T-cell (primary cell): Measurements from ENCODE around the gene HABP4. TPM values are rescaled to one million over a fixed set of nuclear protein-coding genes. Genes with fewer than 3 reads are reported as not detected.

ENCODE experiments used
- ATAC-seq, 4 experiments: fragments of 200-7000 bp in 3 of 4; fragments of 150-1000 bp in 1 of 4; cut with Tn5 transposase; replicated peaks in 1 of 4; 1 replicate in 3 of 4; 2 replicates in 1 of 4; pipeline ENCODE4 v1.10.0; 2021; ENCODE audit warnings: moderate library complexity in 3 of 4, mild to moderate bottlenecking in 2 of 4, moderate number of reproducible peaks in 1 of 4
- CTCF ChIA-PET, 2 donors: fragments of 300-600 bp; sonication (Branson Sonifier 250); formaldehyde crosslinking; loops; one replicate each; lab custom pipeline; 2022; ENCODE audit warnings: antibody characterized with exemption in 2 of 2; lab: Charles Lee
- POLR2A ChIA-PET, 2 donors: fragments of 300-600 bp; sonication (Branson Sonifier 250); formaldehyde crosslinking; loops; one replicate each; lab custom pipeline; 2022; ENCODE audit warnings: antibody characterized with exemption in 2 of 2; lab: Charles Lee
- DNase-seq, 35 experiments: peaks; one replicate each; pipeline versions ENCODE4 v3.0.0 to v3.0.0-alpha.2; 2013 to 2023
- H3K27ac ChIP-seq: one replicate; pipeline ENCODE4 v1.5.1; 2013; ENCODE audit warnings: low read length
- H3K27me3 ChIP-seq, 2 experiments: replicated peaks in 1 of 2; 1 replicate in 1 of 2; 2 replicates in 1 of 2; pipeline versions ENCODE4 v1.6.1 to v1.7.0; 2013; ENCODE audit warnings: low read length in 1 of 2, mixed read lengths in 1 of 2; ENCODE audit not compliant: control insufficient read depth in 2 of 2, insufficient read depth in 2 of 2; ENCODE audit errors: extremely low read depth in 1 of 2
- H3K36me3 ChIP-seq, 2 donors: 1 replicate in 1 of 2; 2 replicates in 1 of 2; pipeline versions ENCODE4 v1.6.1 to v1.7.0; 2013; ENCODE audit warnings: low read length in 1 of 2; ENCODE audit not compliant: control insufficient read depth in 2 of 2, insufficient read depth in 1 of 2; ENCODE audit errors: extremely low read depth in 1 of 2
- H3K4me1 ChIP-seq, 2 experiments: 1 replicate in 1 of 2; 2 replicates in 1 of 2; pipeline versions ENCODE4 v1.6.1 to v1.7.0; 2013; ENCODE audit warnings: low read length in 2 of 2, mixed read lengths in 1 of 2; ENCODE audit not compliant: insufficient read depth in 2 of 2, control insufficient read depth in 1 of 2; ENCODE audit errors: extremely low read depth in 1 of 2
- H3K4me3 ChIP-seq, 2 donors: 1 replicate in 1 of 2; 2 replicates in 1 of 2; pipeline versions ENCODE4 v1.5.1 to v1.7.0; 2013; ENCODE audit warnings: mild to moderate bottlenecking in 2 of 2, low read length in 1 of 2, moderate library complexity in 1 of 2; ENCODE audit not compliant: control insufficient read depth in 1 of 2; ENCODE audit errors: extremely low read depth in 1 of 2
- H3K9me3 ChIP-seq: 2 replicates; pipeline ENCODE4 v1.7.0; 2013
- H3K27ac Mint-ChIP-seq, 2 donors: one replicate each; pipeline ENCODE4 v1.8.0; 2020 to 2021; ENCODE audit warnings: mild to moderate bottlenecking in 2 of 2, mixed read lengths in 2 of 2
- H3K27me3 Mint-ChIP-seq, 2 donors: one replicate each; pipeline ENCODE4 v1.8.0; 2021 to 2022; ENCODE audit warnings: mixed read lengths in 2 of 2
- H3K36me3 Mint-ChIP-seq: one replicate; pipeline ENCODE4 v1.8.0; 2021; ENCODE audit warnings: mixed read lengths
- H3K4me1 Mint-ChIP-seq, 3 donors: one replicate each; pipeline ENCODE4 v1.8.0; 2020 to 2022; ENCODE audit warnings: mixed read lengths in 3 of 3, mild to moderate bottlenecking in 1 of 3
- H3K4me3 Mint-ChIP-seq, 3 donors: one replicate each; pipeline ENCODE4 v1.8.0; 2020 to 2022; ENCODE audit warnings: mild to moderate bottlenecking in 3 of 3, mixed read lengths in 3 of 3, moderate library complexity in 3 of 3
- H3K9me3 Mint-ChIP-seq, 3 donors: one replicate each; pipeline ENCODE4 v1.8.0; 2020 to 2022; ENCODE audit warnings: mixed read lengths in 3 of 3
- WGBS: methylation state at CpG from one replicate; pipeline ENCODE4 v1.1.5; 2013; ENCODE audit warnings: missing lambda C conversion rate; ENCODE audit not compliant: insufficient coverage; 5-methylcytosine and 5-hydroxymethylcytosine counted together
- total RNA-seq, 35 experiments: library from RNA in 6 of 35; stranded (reverse) in 6 of 35; fragments of 120-200 nt in 1 of 35; gene quantifications; one replicate each; pipeline versions ENCODE4 v1.2.1 to v1.2.4 and lab custom pipeline; 2013 to 2026

The HABP4 gene
- total RNA-seq, 5 donors from 2014 or later (not counting 1 experiment from before 2014, with no cell fraction given): 18.2 to 30.8 (median 25.3) TPM

GRCh38 chr9:96496368-96497116 lies 46.6 kb downstream of the HABP4 start:
- CTCF ChIA-PET: no interaction called here
- 94% methylated on average over 54 of the region's 55 CpGs for WGBS
- Histone ChIP-seq H3K9me3 (no peaks in the 10 kb centered on the region), H3K27ac (no peak overlapping the region), H3K4me1 (no peaks in the 10 kb centered on the region), H3K27me3 (no peaks in the 10 kb centered on the region), H3K36me3 (peaks cover 0 to 6% of the 10 kb centered on the region in 2 donors), H3K4me3 (no peak overlapping the region)
- no peak overlapping the region for H3K27ac Mint-ChIP-seq
- peaks cover 3 to 6% (median 5%) of the 10 kb centered on the region in 3 donors for H3K4me1 Mint-ChIP-seq
- H3K9me3 Mint-ChIP-seq: no peaks in the 10 kb centered on the region
- H3K4me3 Mint-ChIP-seq: no peak overlapping the region
- ATAC-seq: no peak
- no peak for DNase-seq
- POLR2A ChIA-PET: no interaction called here
- peaks cover 6% of the 10 kb centered on the region for H3K36me3 Mint-ChIP-seq
- no peaks in the 10 kb centered on the region for H3K27me3 Mint-ChIP-seq

- Histone ChIP-seq H3K27ac (no peak overlapping the region), H3K4me3 (no peak overlapping the region), H3K9me3 (no peaks in the 10 kb centered on the region), H3K4me1 (no peaks in the 10 kb centered on the region), H3K36me3 (peaks cover 0 to 2% of the 10 kb centered on the region in 2 donors), H3K27me3 (no peaks in the 10 kb centered on the region)
- no peak overlapping the region for H3K27ac Mint-ChIP-seq
- no peak overlapping the region for H3K4me3 Mint-ChIP-seq
- no peak for ATAC-seq
- POLR2A ChIA-PET: no interaction called here
- CTCF ChIA-PET: no interaction called here
- H3K36me3 Mint-ChIP-seq: peaks cover 3% of the 10 kb centered on the region
- no peaks in the 10 kb centered on the region for H3K9me3 Mint-ChIP-seq
- WGBS: 98% methylated on average over 8 of the region's 17 CpGs
- no peaks in the 10 kb centered on the region for H3K27me3 Mint-ChIP-seq
- H3K4me1 Mint-ChIP-seq: peaks cover 0 to 2% (median 0%) of the 10 kb centered on the region in 3 donors
- no peak for DNase-seq
Observed at GRCh38 chr9:96497117-96497399, 47.1 kb downstream of the HABP4 start.

- Mint-ChIP-seq H3K4me3 (no peak overlapping the region), H3K27ac (no peak overlapping the region), H3K36me3 (peaks cover 7% of the 10 kb centered on the region), H3K9me3 (no peaks in the 10 kb centered on the region), H3K27me3 (no peaks in the 10 kb centered on the region), H3K4me1 (peaks cover 0 to 1% (median 0%) of the 10 kb centered on the region in 3 donors)
- Histone ChIP-seq H3K9me3 (no peaks in the 10 kb centered on the region), H3K4me3 (no peak overlapping the region), H3K4me1 (no peaks in the 10 kb centered on the region), H3K27me3 (no peaks in the 10 kb centered on the region), H3K27ac (no peak overlapping the region), H3K36me3 (no peaks in the 10 kb centered on the region)
- CTCF ChIA-PET: no interaction called here
- DNase-seq (no peak), ATAC-seq (no peak)
- POLR2A ChIA-PET: interaction anchor here in 1 of 2 donors (0.6 kb wide), 1 partner anchor 1319 kb away, joined by 4 read pairs; no protein-coding TSS in a partner anchor
- 69% methylated on average over 5 of the region's 7 CpGs for WGBS
Observed at GRCh38 chr9:96498796-96499195, 48.8 kb downstream of the HABP4 start.

- no peak for ATAC-seq
- no peak for DNase-seq
- 83% methylated on average over 4 of the region's 7 CpGs for WGBS
- H3K9me3 Mint-ChIP-seq: no peaks in the 10 kb centered on the region
- ChIA-PET POLR2A (no interaction called here), CTCF (no interaction called here)
- no peaks in the 10 kb centered on the region for H3K4me1 ChIP-seq
- no peaks in the 10 kb centered on the region for H3K36me3 ChIP-seq
- no peak overlapping the region for H3K27ac ChIP-seq
- H3K4me1 Mint-ChIP-seq: no peaks in the 10 kb centered on the region
- no peak overlapping the region for H3K4me3 Mint-ChIP-seq
- H3K27me3 ChIP-seq: no peaks in the 10 kb centered on the region
- H3K36me3 Mint-ChIP-seq: peaks cover 10% of the 10 kb centered on the region
- no peak overlapping the region for H3K4me3 ChIP-seq
- H3K9me3 ChIP-seq: no peaks in the 10 kb centered on the region
- H3K27ac Mint-ChIP-seq: no peak overlapping the region
- H3K27me3 Mint-ChIP-seq: no peaks in the 10 kb centered on the region
Observed at GRCh38 chr9:96499257-96499656, 49.3 kb downstream of the HABP4 start.

- ChIA-PET CTCF (interaction anchor here in 1 of 2 donors (0.6 kb wide), 1 partner anchor 377 kb away, joined by 3 read pairs; no protein-coding TSS in a partner anchor), POLR2A (no interaction called here)
- DNase-seq (no peak), ATAC-seq (no peak)
- Mint-ChIP-seq H3K9me3 (no peaks in the 10 kb centered on the region), H3K27ac (no peak overlapping the region), H3K36me3 (peaks cover 15% of the 10 kb centered on the region), H3K27me3 (no peaks in the 10 kb centered on the region), H3K4me1 (no peaks in the 10 kb centered on the region), H3K4me3 (no peak overlapping the region)
- H3K27ac ChIP-seq: no peak overlapping the region
- 98% methylated on average over 7 of the region's 14 CpGs for WGBS
- H3K36me3 ChIP-seq: no peaks in the 10 kb centered on the region
- H3K27me3 ChIP-seq: no peaks in the 10 kb centered on the region
- H3K4me1 ChIP-seq: no peaks in the 10 kb centered on the region
- H3K4me3 ChIP-seq: no peak overlapping the region
- no peaks in the 10 kb centered on the region for H3K9me3 ChIP-seq
Observed at GRCh38 chr9:96500696-96501632, 51.0 kb downstream of the HABP4 start.

- Histone ChIP-seq H3K4me3 (no peak overlapping the region), H3K27ac (no peak overlapping the region), H3K9me3 (no peaks in the 10 kb centered on the region), H3K4me1 (no peaks in the 10 kb centered on the region), H3K36me3 (no peaks in the 10 kb centered on the region), H3K27me3 (no peaks in the 10 kb centered on the region)
- Mint-ChIP-seq H3K9me3 (no peaks in the 10 kb centered on the region), H3K4me1 (no peaks in the 10 kb centered on the region), H3K27ac (no peak overlapping the region), H3K36me3 (peaks cover 15% of the 10 kb centered on the region), H3K27me3 (no peaks in the 10 kb centered on the region), H3K4me3 (no peak overlapping the region)
- DNase-seq (no peak), ATAC-seq (no peak)
- WGBS: 96% methylated on average over 7 of the region's 15 CpGs
- ChIA-PET CTCF (interaction anchor here in 1 of 2 donors (0.6 kb wide), 1 partner anchor 376 kb away, joined by 3 read pairs; no protein-coding TSS in a partner anchor), POLR2A (no interaction called here)
Observed at GRCh38 chr9:96501633-96502538, 51.9 kb downstream of the HABP4 start.
